ENCODE data around the gene SH3GL3. TPM values are rescaled to one million over a fixed set of nuclear protein-coding genes. Genes with fewer than 3 reads are reported as not detected.

The SH3GL3 gene
- polyA plus RNA-seq, 1 of the 3 experiments (the other 2 are of a cell fraction) = not detected

- TF ChIP-seq, protein P1, sequence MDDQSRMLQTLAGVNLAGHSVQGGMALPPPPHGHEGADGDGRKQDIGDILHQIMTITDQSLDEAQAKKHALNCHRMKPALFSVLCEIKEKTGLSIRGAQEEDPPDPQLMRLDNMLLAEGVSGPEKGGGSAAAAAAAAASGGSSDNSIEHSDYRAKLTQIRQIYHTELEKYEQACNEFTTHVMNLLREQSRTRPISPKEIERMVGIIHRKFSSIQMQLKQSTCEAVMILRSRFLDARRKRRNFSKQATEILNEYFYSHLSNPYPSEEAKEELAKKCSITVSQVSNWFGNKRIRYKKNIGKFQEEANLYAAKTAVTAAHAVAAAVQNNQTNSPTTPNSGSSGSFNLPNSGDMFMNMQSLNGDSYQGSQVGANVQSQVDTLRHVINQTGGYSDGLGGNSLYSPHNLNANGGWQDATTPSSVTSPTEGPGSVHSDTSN (IDR thresholded peaks at IDR 0.05) = no peak
- TF ChIP-seq, protein P2, sequence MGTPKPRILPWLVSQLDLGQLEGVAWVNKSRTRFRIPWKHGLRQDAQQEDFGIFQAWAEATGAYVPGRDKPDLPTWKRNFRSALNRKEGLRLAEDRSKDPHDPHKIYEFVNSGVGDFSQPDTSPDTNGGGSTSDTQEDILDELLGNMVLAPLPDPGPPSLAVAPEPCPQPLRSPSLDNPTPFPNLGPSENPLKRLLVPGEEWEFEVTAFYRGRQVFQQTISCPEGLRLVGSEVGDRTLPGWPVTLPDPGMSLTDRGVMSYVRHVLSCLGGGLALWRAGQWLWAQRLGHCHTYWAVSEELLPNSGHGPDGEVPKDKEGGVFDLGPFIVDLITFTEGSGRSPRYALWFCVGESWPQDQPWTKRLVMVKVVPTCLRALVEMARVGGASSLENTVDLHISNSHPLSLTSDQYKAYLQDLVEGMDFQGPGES (IDR thresholded peaks at IDR 0.05; ENCODE audit: low read depth, low read length) = no peak
- no peak for TF ChIP-seq NRF1 (IDR thresholded peaks at IDR 0.05; ENCODE audit: low read depth, low read length)
- TF ChIP-seq TCF12 (IDR thresholded peaks at IDR 0.05) = no peak
- TF ChIP-seq NFIC (IDR thresholded peaks at IDR 0.05; ENCODE audit: borderline replicate concordance) = no peak
- TF ChIP-seq, protein P3, sequence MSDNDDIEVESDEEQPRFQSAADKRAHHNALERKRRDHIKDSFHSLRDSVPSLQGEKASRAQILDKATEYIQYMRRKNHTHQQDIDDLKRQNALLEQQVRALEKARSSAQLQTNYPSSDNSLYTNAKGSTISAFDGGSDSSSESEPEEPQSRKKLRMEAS (IDR thresholded peaks at IDR 0.05; ENCODE audit: low read depth) = no peak
Observed at GRCh38 chr15:83656943-83657528, 209.9 kb downstream of the SH3GL3 start (continued).

- DNase-seq = no peak
- ChIA-PET POLR2A (no interaction called here), CTCF (interaction anchor here (0.5 kb wide), 1 partner anchor 190 kb away, joined by 3 read pairs; no protein-coding TSS in a partner anchor)
- Histone ChIP-seq H3K4me3 (ENCODE audit: low read depth in 2 of 2, low read length in 1 of 2) (no peak overlapping the region), H3K4me1 (ENCODE audit: control insufficient read depth in 1 of 2, insufficient read depth in 2 of 2, low read depth in 1 of 2, low read length in 1 of 2) (no peaks in the 10 kb centered on the region), H3K27me3 (ENCODE audit: insufficient read depth) (peaks cover 31% of the 10 kb centered on the region; the same call in 1 of the 2 replicates), H3F3A (replicated peaks; ENCODE audit: insufficient read depth) (no peaks in the 10 kb centered on the region), H3K9ac (no peak overlapping the region), H2AFZ (ENCODE audit: low read depth) (no peak overlapping the region), H3K4me2 (no peak overlapping the region), H3K79me2 (ENCODE audit: insufficient read depth) (no peaks in the 10 kb centered on the region), H3K27ac (ENCODE audit: low read depth in 2 of 2, low read length in 1 of 2) (no peak overlapping the region), H3K9me2 (no peaks in the 10 kb centered on the region), H3K9me3 (no peaks in the 10 kb centered on the region), H4K20me1 (ENCODE audit: insufficient read depth) (no peaks in the 10 kb centered on the region), H3K36me3 (replicated peaks in 1 of 2; ENCODE audit: control insufficient read depth in 1 of 2, insufficient read depth in 2 of 2, low read length in 1 of 2) (no peaks in the 10 kb centered on the region)
- peak; percentile 25; the same call in 1 of the 2 replicates for TF ChIP-seq CTCF (IDR thresholded peaks at IDR 0.05)
- TF ChIP-seq MXI1 (IDR thresholded peaks at IDR 0.05; ENCODE audit: low read depth, low read length) = no peak
- TF ChIP-seq USF2 (IDR thresholded peaks at IDR 0.05; ENCODE audit: borderline replicate concordance, low read depth, low read length) = no peak
- WGBS (ENCODE audit: low lambda C conversion rate) = 25% methylated on average over 4 of the region's 4 CpGs
Observed at GRCh38 chr15:83657549-83657948, 210.4 kb downstream of the SH3GL3 start.

Data from SK-N-SH (cell line).